Naive B cell (primary cell): ENCODE measurements around the gene GGCT. TPM values are rescaled to one million over a fixed set of nuclear protein-coding genes. Genes with fewer than 3 reads are reported as not detected.
"Not testable (repeated sequence)": the region's sequence is repeated elsewhere in the genome, so short reads cannot be mapped to it uniquely, and the experiment has no call there.

ENCODE experiments used
- ATAC-seq, 2 donors: fragments of 150-1000 bp; cut with Tn5 transposase; 2 replicates each; pipeline ENCODE4 v1.10.0; 2021; ENCODE audit warnings: low read depth in 2 of 2, mild to moderate bottlenecking in 2 of 2, moderate library complexity in 2 of 2
- DNase-seq: peaks from one replicate; pipeline ENCODE4 v3.0.0; 2022
- H3K27ac Mint-ChIP-seq, 6 donors: one replicate each; pipeline ENCODE4 v1.8.0; 2020 to 2022; ENCODE audit warnings: mild to moderate bottlenecking in 6 of 6, mixed read lengths in 6 of 6, moderate library complexity in 5 of 6, inconsistent platforms in 2 of 6
- H3K27me3 Mint-ChIP-seq, 3 donors: one replicate each; pipeline ENCODE4 v1.8.0; 2021 to 2022; ENCODE audit warnings: mixed read lengths in 3 of 3, mild to moderate bottlenecking in 1 of 3
- H3K36me3 Mint-ChIP-seq, 2 donors: one replicate each; pipeline ENCODE4 v1.8.0; 2020 to 2022; ENCODE audit warnings: mixed read lengths in 2 of 2, inconsistent platforms in 1 of 2, mild to moderate bottlenecking in 1 of 2
- H3K4me1 Mint-ChIP-seq, 3 donors: one replicate each; pipeline ENCODE4 v1.8.0; 2020 to 2022; ENCODE audit warnings: mixed read lengths in 3 of 3, inconsistent platforms in 1 of 3, mild to moderate bottlenecking in 1 of 3, moderate library complexity in 1 of 3
- H3K4me3 Mint-ChIP-seq, 8 donors: one replicate each; pipeline ENCODE4 v1.8.0; 2020 to 2022; ENCODE audit warnings: mild to moderate bottlenecking in 8 of 8, mixed read lengths in 8 of 8, moderate library complexity in 8 of 8, inconsistent platforms in 2 of 8
- H3K9me3 Mint-ChIP-seq, 7 donors: one replicate each; pipeline ENCODE4 v1.8.0; 2020 to 2022; ENCODE audit warnings: mixed read lengths in 7 of 7, mild to moderate bottlenecking in 5 of 7, inconsistent platforms in 2 of 7, moderate library complexity in 1 of 7
- polyA plus RNA-seq, 6 donors: library from polyadenylated mRNA; unstranded; fragments of 300-500 nt; fragmentation: Illumina TruSeq; gene quantifications; one replicate each; pipeline ENCODE4 v1.2.3, GENCODE V29; 2021; ENCODE audit warnings: low read depth in 6 of 6

GGCT gene
- polyA plus RNA-seq, 6 donors from 2014 or later = 12.1 to 36.0 (median 28.8) TPM

- H3K36me3 Mint-ChIP-seq, ATAC-seq, H3K27ac Mint-ChIP-seq, H3K9me3 Mint-ChIP-seq, H3K27me3 Mint-ChIP-seq, DNase-seq, H3K4me3 Mint-ChIP-seq: not testable (repeated sequence)
- peaks cover 13 to 33% (median 18%) of the 10 kb centered on the region in 3 donors for H3K4me1 Mint-ChIP-seq
Measured at GRCh38 chr7:30481416-30481815, 23.2 kb downstream of the GGCT start.

GRCh38 chr7:30479202-30480120 is 25.2 kb downstream of the GGCT start:
- DNase-seq (peak; percentile 37), ATAC-seq (peak; percentile 60 to 65)
- no peaks in the 10 kb centered on the region for H3K27me3 Mint-ChIP-seq
- H3K4me1 Mint-ChIP-seq = peaks cover 31 to 53% (median 36%) of the 10 kb centered on the region in 3 donors
- peak overlapping the region in 5 of 6 donors; percentile 82 to 96 (median 91) for H3K27ac Mint-ChIP-seq
- H3K9me3 Mint-ChIP-seq = no peaks in the 10 kb centered on the region
- H3K36me3 Mint-ChIP-seq = peaks cover 0 to 5% of the 10 kb centered on the region in 2 donors
- peak overlapping the region in 7 of 8 donors; percentile 93 to 98 (median 97) for H3K4me3 Mint-ChIP-seq

GRCh38 chr7:30478349-30479201 is 26.1 kb downstream of the GGCT start, which contains the start of gene NOD1:
NOD1 (minus strand) TSS chr7:30478784; CDS start chr7:30456921, 21,863 bp downstream.
- Mint-ChIP-seq H3K4me3 (peak within 1 kb of the TSS in 7 of 8 donors; percentile 93 to 98 (median 97)), H3K9me3 (no peaks in the 10 kb centered on the region), H3K27ac (peak within 1 kb of the TSS; percentile 82 to 96 (median 90)), H3K36me3 (peaks cover 0 to 8% of the 10 kb centered on the region in 2 donors), H3K27me3 (no peaks in the 10 kb centered on the region), H3K4me1 (peaks cover 40 to 62% (median 44%) of the 10 kb centered on the region in 3 donors)
- DNase-seq = peak; percentile 68
- ATAC-seq = peak; percentile 86 to 87

- ATAC-seq = no peak
- Mint-ChIP-seq H3K27me3 (no peaks in the 10 kb centered on the region), H3K4me1 (peaks cover 57 to 81% (median 57%) of the 10 kb centered on the region in 3 donors), H3K27ac (peak overlapping the region in 1 of 6 donors; percentile 40), H3K36me3 (peaks cover 0 to 8% of the 10 kb centered on the region in 2 donors), H3K4me3 (peak overlapping the region in 7 of 8 donors; percentile 46 to 98 (median 93)), H3K9me3 (peaks cover 0 to 3% (median 0%) of the 10 kb centered on the region in 7 donors)
- DNase-seq = no peak
Measured at GRCh38 chr7:30476459-30477145, 28.0 kb downstream of the GGCT start.

GRCh38 chr7:30475580-30475979 is 29.0 kb downstream of the GGCT start:
- peaks cover 66 to 92% (median 67%) of the 10 kb centered on the region in 3 donors for H3K4me1 Mint-ChIP-seq
- ATAC-seq = no peak
- H3K27ac Mint-ChIP-seq = peak overlapping the region in 2 of 6 donors; percentile 9 to 36
- DNase-seq = no peak
- no peaks in the 10 kb centered on the region for H3K27me3 Mint-ChIP-seq
- peaks cover 0 to 8% of the 10 kb centered on the region in 2 donors for H3K36me3 Mint-ChIP-seq
- H3K4me3 Mint-ChIP-seq = peak overlapping the region in 6 of 8 donors; percentile 46 to 96 (median 52)
- H3K9me3 Mint-ChIP-seq = peaks cover 0 to 3% (median 0%) of the 10 kb centered on the region in 7 donors

GRCh38 chr7:30474893-30475292 is 29.7 kb downstream of the GGCT start:
- H3K4me3 Mint-ChIP-seq = peak overlapping the region in 3 of 8 donors; percentile 12 to 34 (median 25)
- peaks cover 65 to 92% (median 73%) of the 10 kb centered on the region in 3 donors for H3K4me1 Mint-ChIP-seq
- DNase-seq (no peak), ATAC-seq (no peak)
- H3K27ac Mint-ChIP-seq = peak overlapping the region in 1 of 6 donors; percentile 65
- H3K9me3 Mint-ChIP-seq = peaks cover 0 to 3% (median 0%) of the 10 kb centered on the region in 7 donors
- peaks cover 0 to 8% of the 10 kb centered on the region in 2 donors for H3K36me3 Mint-ChIP-seq
- H3K27me3 Mint-ChIP-seq = no peaks in the 10 kb centered on the region

- Mint-ChIP-seq H3K4me3 (peak overlapping the region in 3 of 8 donors; percentile 12 to 34 (median 25)), H3K9me3 (peaks cover 0 to 3% (median 0%) of the 10 kb centered on the region in 7 donors), H3K4me1 (peaks cover 61 to 91% (median 77%) of the 10 kb centered on the region in 3 donors), H3K36me3 (peaks cover 0 to 8% of the 10 kb centered on the region in 2 donors), H3K27ac (peak overlapping the region in 3 of 6 donors; percentile 55 to 75 (median 63)), H3K27me3 (no peaks in the 10 kb centered on the region)
- no peak for DNase-seq
- ATAC-seq = no peak
Measured at GRCh38 chr7:30474485-30474884, 30.1 kb downstream of the GGCT start.

- peaks cover 0 to 8% of the 10 kb centered on the region in 2 donors for H3K36me3 Mint-ChIP-seq
- peak overlapping the region in 2 of 8 donors; percentile 34 to 80 for H3K4me3 Mint-ChIP-seq
- H3K27ac Mint-ChIP-seq = peak overlapping the region in 4 of 6 donors; percentile 63 to 86 (median 78)
- no peak for ATAC-seq
- peaks cover 64 to 92% (median 82%) of the 10 kb centered on the region in 3 donors for H3K4me1 Mint-ChIP-seq
- no peaks in the 10 kb centered on the region for H3K27me3 Mint-ChIP-seq
- H3K9me3 Mint-ChIP-seq = peaks cover 0 to 3% (median 0%) of the 10 kb centered on the region in 7 donors
- no peak for DNase-seq
Measured at GRCh38 chr7:30473903-30474302, 30.7 kb downstream of the GGCT start.

- H3K36me3 Mint-ChIP-seq = peaks cover 0 to 8% of the 10 kb centered on the region in 2 donors
- H3K9me3 Mint-ChIP-seq = peaks cover 0 to 3% (median 0%) of the 10 kb centered on the region in 7 donors
- peak overlapping the region in 3 of 6 donors; percentile 1 to 86 (median 82) for H3K27ac Mint-ChIP-seq
- H3K4me3 Mint-ChIP-seq = peak overlapping the region in 2 of 8 donors; percentile 44 to 80
- no peak for DNase-seq
- no peak for ATAC-seq
- no peaks in the 10 kb centered on the region for H3K27me3 Mint-ChIP-seq
- H3K4me1 Mint-ChIP-seq = peaks cover 68 to 98% (median 86%) of the 10 kb centered on the region in 3 donors
Measured at GRCh38 chr7:30472784-30473775, 31.5 kb downstream of the GGCT start.

- peak overlapping the region in 3 of 6 donors; percentile 58 to 77 (median 62) for H3K27ac Mint-ChIP-seq
- peaks cover 74 to 98% (median 94%) of the 10 kb centered on the region in 3 donors for H3K4me1 Mint-ChIP-seq
- H3K4me3 Mint-ChIP-seq = peak overlapping the region in 1 of 8 donors; percentile 8
- H3K9me3 Mint-ChIP-seq = peaks cover 0 to 3% (median 0%) of the 10 kb centered on the region in 7 donors
- no peak for DNase-seq
- peaks cover 0 to 8% of the 10 kb centered on the region in 2 donors for H3K36me3 Mint-ChIP-seq
- no peak for ATAC-seq
- H3K27me3 Mint-ChIP-seq = no peaks in the 10 kb centered on the region
Measured at GRCh38 chr7:30472081-30472783, 32.4 kb downstream of the GGCT start.

- Mint-ChIP-seq H3K36me3 (peaks cover 0 to 8% of the 10 kb centered on the region in 2 donors), H3K27ac (peak overlapping the region in 5 of 6 donors; percentile 6 to 58 (median 43)), H3K27me3 (no peaks in the 10 kb centered on the region), H3K4me1 (peaks cover 67 to 98% (median 90%) of the 10 kb centered on the region in 3 donors), H3K4me3 (peak overlapping the region in 2 of 8 donors; percentile 4 to 50), H3K9me3 (peaks cover 0 to 3% (median 0%) of the 10 kb centered on the region in 7 donors)
- ATAC-seq = peak; percentile 27 to 28
- DNase-seq = no peak
Measured at GRCh38 chr7:30471205-30471604, 33.4 kb downstream of the GGCT start.
